GM23248 (cell line): ENCODE measurements around the gene PDE3B.

Source experiments
- EZH2 ChIP-seq: fragments of 200-600 bp; sonication (generic); IDR thresholded peaks from 2 replicates; pipeline ENCODE4 v1.6.1; 2018; ENCODE audit warnings: antibody characterized with exemption, mild to moderate bottlenecking; ENCODE audit not compliant: insufficient read depth, poor library complexity, severe bottlenecking
- EZH2phosphoT487 ChIP-seq: fragments of 200-600 bp; sonication (generic); IDR thresholded peaks from 2 replicates; pipeline ENCODE4 v1.6.1; 2018; ENCODE audit warnings: antibody characterized with exemption, moderate library complexity, mild to moderate bottlenecking, low read depth; ENCODE audit not compliant: insufficient read depth

DNA sequence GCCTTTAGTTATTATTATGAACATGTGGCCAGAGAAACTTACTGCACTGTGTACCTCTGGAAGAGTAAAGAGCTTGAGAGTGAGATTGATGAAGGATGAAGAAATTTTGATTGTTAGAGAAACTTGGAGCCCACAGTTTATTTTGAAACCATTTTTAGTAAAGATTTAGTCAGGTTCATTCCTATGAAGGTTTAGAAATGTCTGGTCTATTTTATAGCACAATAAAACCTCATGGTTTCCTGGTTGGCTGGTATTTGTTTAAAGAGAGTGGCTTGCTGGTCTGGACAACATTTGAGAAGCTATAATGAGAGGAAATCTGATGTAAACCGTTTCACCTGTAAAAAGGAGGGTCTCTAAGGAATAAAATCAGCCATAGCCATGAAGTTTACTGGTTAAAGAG lies 8.8 kb upstream of the PDE3B start:
- TF ChIP-seq EZH2 (no peak), EZH2phosphoT487 (no peak)
